ENCODE measurements around the gene CEBPZOS. TPM values are rescaled to one million over a fixed set of nuclear protein-coding genes. Genes with fewer than 3 reads are reported as not detected.

Gene CEBPZOS
- 61.3 TPM for total RNA-seq
- long read RNA-seq, transcript CEBPZOS-204 (5 exons, 3,158 nt), result major isoform, 6 of 12 reads
- long read RNA-seq, partial matches to known transcripts, result 0 of 12 reads
- long read RNA-seq, other reads (novel, unspliced or antisense), result 4 of 12 reads

- peak; percentile 85 for DNase-seq
- Histone ChIP-seq H3K4me1 (peaks cover 26% of the 10 kb centered on the region), H3K36me3 (peaks cover 9% of the 10 kb centered on the region), H3K9me3 (replicated peaks) (no peaks in the 10 kb centered on the region), H3K27ac (replicated peaks) (peak within 1 kb of the TSS; percentile 92), H3K4me3 (peak within 1 kb of the TSS; percentile 86), H3K27me3 (ENCODE audit: low read depth) (no peaks in the 10 kb centered on the region)
- intact Hi-C loops (cut with micrococcal nuclease), result no loop called here
- no peak for TF ChIP-seq CTCF (IDR thresholded peaks at IDR 0.05; ENCODE audit: borderline replicate concordance)
Observed at GRCh38 chr2:37196320-37197195, at the start of gene CEBPZOS. CEBPZOS (plus strand) TSS chr2:37196496; CDS start chr2:37199705, 3,209 bp downstream.

- intact Hi-C loops (cut with micrococcal nuclease), result no loop called here
- no peak overlapping the region for H3K27ac ChIP-seq (replicated peaks)
- H3K36me3 ChIP-seq, result peaks cover 62% of the 10 kb centered on the region
- no peak for DNase-seq
- H3K4me1 ChIP-seq, result peaks cover 14% of the 10 kb centered on the region
- no peaks in the 10 kb centered on the region for H3K9me3 ChIP-seq (replicated peaks)
- TF ChIP-seq CTCF (IDR thresholded peaks at IDR 0.05; ENCODE audit: borderline replicate concordance), result no peak
- H3K27me3 ChIP-seq (ENCODE audit: low read depth), result no peaks in the 10 kb centered on the region
- no peak overlapping the region for H3K4me3 ChIP-seq
Observed at GRCh38 chr2:37148325-37148724, 48.0 kb upstream of the CEBPZOS start.

GRCh38 chr2:37149626-37150322 lies 46.5 kb upstream of the CEBPZOS start:
- DNase-seq, result no peak
- Histone ChIP-seq H3K4me1 (peaks cover 14% of the 10 kb centered on the region), H3K27me3 (ENCODE audit: low read depth) (no peaks in the 10 kb centered on the region), H3K9me3 (replicated peaks) (no peaks in the 10 kb centered on the region), H3K27ac (replicated peaks) (no peak overlapping the region), H3K4me3 (no peak overlapping the region), H3K36me3 (peaks cover 48% of the 10 kb centered on the region)
- intact Hi-C loops (cut with micrococcal nuclease), result no loop called here
- no peak for TF ChIP-seq CTCF (IDR thresholded peaks at IDR 0.05; ENCODE audit: borderline replicate concordance)

- Histone ChIP-seq H3K27me3 (ENCODE audit: low read depth) (no peaks in the 10 kb centered on the region), H3K9me3 (replicated peaks) (no peaks in the 10 kb centered on the region), H3K36me3 (peaks cover 14% of the 10 kb centered on the region), H3K4me3 (no peak overlapping the region), H3K4me1 (peaks cover 44% of the 10 kb centered on the region), H3K27ac (replicated peaks) (no peak overlapping the region)
- no peak for DNase-seq
- TF ChIP-seq CTCF (IDR thresholded peaks at IDR 0.05; ENCODE audit: borderline replicate concordance), result no peak
- intact Hi-C loops (cut with micrococcal nuclease), result no loop called here
Observed at GRCh38 chr2:37153224-37153623, 43.1 kb upstream of the CEBPZOS start.

GRCh38 chr2:37154785-37155184 lies 41.5 kb upstream of the CEBPZOS start:
- intact Hi-C loops (cut with micrococcal nuclease), result no loop called here
- peaks cover 40% of the 10 kb centered on the region for H3K4me1 ChIP-seq
- H3K36me3 ChIP-seq, result peaks cover 4% of the 10 kb centered on the region
- H3K27me3 ChIP-seq (ENCODE audit: low read depth), result no peaks in the 10 kb centered on the region
- H3K9me3 ChIP-seq (replicated peaks), result no peaks in the 10 kb centered on the region
- TF ChIP-seq CTCF (IDR thresholded peaks at IDR 0.05; ENCODE audit: borderline replicate concordance), result no peak
- H3K27ac ChIP-seq (replicated peaks), result no peak overlapping the region
- no peak for DNase-seq
- H3K4me3 ChIP-seq, result no peak overlapping the region

Data from left ventricle myocardium inferior (tissue), 1 donor.